GM12878 (cell line): ENCODE results near the gene CEP128. TPM values are rescaled to one million over a fixed set of nuclear protein-coding genes. Genes with fewer than 3 reads are reported as not detected.

Experiments
- ATAC-seq: fragments of 200-7000 bp; cut with Tn5 transposase; 3 replicates; pipeline ENCODE4 v1.9.1; 2020; ENCODE audit warnings: mild to moderate bottlenecking, moderate library complexity
- BruUV-seq: library from RNA; stranded (reverse); fragments of 400-500 nt; replicated peaks from 2 replicates; lab custom pipeline; 2021; lab: Mats Ljungman, UMichigan
- CTCF ChIA-PET: fragments of 300-600 bp; sonication (Branson Sonifier 250); formaldehyde crosslinking; extraction: SDS; loops from one replicate; lab custom pipeline; 2021; ENCODE audit warnings: inconsistent platforms; lab: Yijun Ruan, JAX
- POLR2A ChIA-PET: fragments of 350-600 bp; formaldehyde crosslinking; extraction: SDS; loops from one replicate; lab custom pipeline; 2021; ENCODE audit warnings: inconsistent platforms; lab: Charles Lee
- RAD21 ChIA-PET: fragments of 300-600 bp; sonication (Branson Sonifier 250); formaldehyde crosslinking; loops from one replicate; lab custom pipeline; 2023; ENCODE audit warnings: antibody characterized with exemption; ENCODE audit not compliant: unreplicated experiment; lab: Charles Lee
- SMC1A ChIA-PET: fragments of 300-600 bp; sonication (Branson Sonifier 250); formaldehyde crosslinking; loops from one replicate; lab custom pipeline; 2023; ENCODE audit not compliant: unreplicated experiment, uncharacterized antibody; lab: Charles Lee
- DNase-seq: peaks from one replicate; pipeline ENCODE4 v3.0.0-alpha.2; 2011; ENCODE audit warnings: low read depth, low spot score
- FAIRE-seq: peaks from 3 replicates; lab custom pipeline; 2011; peaks lifted over from hg19 to GRCh38; lab: Jason Lieb, UNC
- H2AFZ ChIP-seq: 2 replicates; pipeline ENCODE4 v1.6.0; 2011; ENCODE audit warnings: low read depth, low read length, control low read depth; ENCODE audit not compliant: control insufficient read depth
- H3K27ac ChIP-seq: 2 replicates; pipeline ENCODE4 v1.5.1; 2011; ENCODE audit warnings: control low read depth; ENCODE audit not compliant: control insufficient read depth, insufficient read depth
- H3K27me3 ChIP-seq, 2 experiments: replicated peaks in 1 of 2; 2 replicates each; pipeline versions ENCODE4 v1.6.0 to v1.6.1; 2011; ENCODE audit warnings: low read length in 1 of 2; ENCODE audit not compliant: control insufficient read depth in 2 of 2, insufficient read depth in 2 of 2
- H3K36me3 ChIP-seq, 2 experiments: 2 replicates each; pipeline ENCODE4 v1.5.1; 2011; ENCODE audit warnings: low read length in 1 of 2; ENCODE audit not compliant: control insufficient read depth in 2 of 2, insufficient read depth in 2 of 2
- H3K4me1 ChIP-seq: 2 replicates; pipeline ENCODE4 v1.6.1; 2011; ENCODE audit warnings: mild to moderate bottlenecking, low read length, moderate library complexity, mixed read lengths; ENCODE audit not compliant: control insufficient read depth, insufficient read depth
- H3K4me2 ChIP-seq: 2 replicates; pipeline ENCODE4 v1.6.0; 2011; ENCODE audit warnings: control low read depth; ENCODE audit not compliant: control insufficient read depth, insufficient read depth
- H3K4me3 ChIP-seq: fragments of 200-600 bp; sonication (generic); 2 replicates; pipeline ENCODE4 v1.5.1; 2016
- H3K79me2 ChIP-seq: 2 replicates; pipeline ENCODE4 v1.6.0; 2011; ENCODE audit warnings: low read length; ENCODE audit not compliant: control insufficient read depth, insufficient read depth
- H3K9ac ChIP-seq: 2 replicates; pipeline ENCODE4 v1.8.0; 2011; ENCODE audit warnings: low read length, control low read depth, mixed read lengths; ENCODE audit not compliant: control insufficient read depth, insufficient read depth
- H3K9me3 ChIP-seq: replicated peaks from 3 replicates; pipeline ENCODE4 v1.5.1; 2011; ENCODE audit warnings: mild to moderate bottlenecking, low read length; ENCODE audit not compliant: control insufficient read depth, insufficient read depth
- H4K20me1 ChIP-seq: 2 replicates; pipeline ENCODE4 v1.6.0; 2011; ENCODE audit not compliant: control insufficient read depth, insufficient read depth
- BACH1 ChIP-seq: fragments of 450-650 bp; IDR thresholded peaks from 2 replicates; pipeline ENCODE4 v1.6.1; 2017; ENCODE audit warnings: mild to moderate bottlenecking, borderline replicate concordance
- BCL3 ChIP-seq: IDR thresholded peaks from 2 replicates; pipeline ENCODE4 v1.6.1; 2011; ENCODE audit warnings: borderline replicate concordance, low read depth, mild to moderate bottlenecking, moderate library complexity, low read length; ENCODE audit not compliant: insufficient read depth, poor library complexity, severe bottlenecking
- CREM ChIP-seq: IDR thresholded peaks from 2 replicates; pipeline ENCODE4 v1.6.1; 2014; ENCODE audit warnings: antibody characterized with exemption, low read depth
- FOXM1 ChIP-seq: IDR thresholded peaks from 2 replicates; pipeline ENCODE4 v1.6.1; 2012; ENCODE audit warnings: low read depth, mild to moderate bottlenecking, inconsistent platforms, low read length, moderate library complexity
- IRF4 ChIP-seq: IDR thresholded peaks from 2 replicates; pipeline ENCODE4 v1.6.1; 2011; ENCODE audit warnings: low read depth, low read length
- JUNB ChIP-seq: IDR thresholded peaks from 2 replicates; pipeline ENCODE4 v1.6.1; 2016; ENCODE audit warnings: antibody characterized with exemption, mild to moderate bottlenecking
- POU2F2 ChIP-seq: IDR thresholded peaks from 3 replicates; pipeline ENCODE4 v1.6.1; 2011; ENCODE audit warnings: low read depth, mild to moderate bottlenecking, low read length, borderline replicate concordance
- SPI1 ChIP-seq: IDR thresholded peaks from 2 replicates; pipeline ENCODE4 v1.6.1; 2011; ENCODE audit warnings: low read depth, mild to moderate bottlenecking, low read length, moderate library complexity, borderline replicate concordance; ENCODE audit not compliant: insufficient read depth
- STAT3 ChIP-seq: IDR thresholded peaks from 2 replicates; pipeline ENCODE4 v1.6.1; 2011; ENCODE audit warnings: low read depth, low read length, improper control_type of control experiment
- ZBTB11 ChIP-seq: fragments of 450-650 bp; formaldehyde crosslinking; IDR thresholded peaks from 2 replicates; pipeline ENCODE4 v1.5.0; 2022; ENCODE audit warnings: mild to moderate bottlenecking, missing genetic modification characterization
- ZNF207 ChIP-seq: fragments of 450-650 bp; IDR thresholded peaks from 2 replicates; pipeline ENCODE4 v1.6.1; 2014; ENCODE audit warnings: antibody characterized with exemption, mild to moderate bottlenecking, borderline replicate concordance
- WGBS: methylation state at CpG from one replicate; pipeline ENCODE4 v1.1.6; 2016; ENCODE audit warnings: low lambda C conversion rate; ENCODE audit not compliant: insufficient replicate concordance, insufficient coverage; ENCODE audit errors: missing lambda C conversion rate; 5-methylcytosine and 5-hydroxymethylcytosine counted together
- in situ Hi-C: fragments of 300-500 bp; cut with MboI; formaldehyde crosslinking; loops from 9 replicates; pipeline ENCODE4 v1.14.3; 2018; ENCODE audit warnings: mixed read lengths
- intact Hi-C: fragments of 100-400 bp; cut with micrococcal nuclease; formaldehyde crosslinking; loops from one replicate; pipeline ENCODE4 v1.14.2; 2022; ENCODE audit not compliant: unreplicated experiment
- polyA plus RNA-seq, 11 experiments: library from polyadenylated mRNA; depleted of rRNA in 4 of 11; unstranded in 6 of 11; stranded (reverse) in 5 of 11; fragments of >200 nt; fragmentation: Nextera tagmentation in 4 of 11; fragmentation: Illumina TruSeq in 1 of 11; extraction: Ambion mirVana in 4 of 11; extraction: Trizol in 1 of 11; gene quantifications; 1 replicate in 1 of 11; 2 replicates in 10 of 11; pipeline versions ENCODE4 v1.2.1 to v1.2.3, GENCODE V29; 2011 to 2016; ENCODE audit warnings: inconsistent platforms in 2 of 11, missing spikeins in 2 of 11, low read depth in 1 of 11
- total RNA-seq, 4 experiments: library from RNA; depleted of rRNA in 3 of 4; stranded (reverse); fragments of >200 nt in 3 of 4; fragmentation: Illumina TruSeq in 1 of 4; extraction: Trizol in 1 of 4; gene quantifications; 2 replicates each; pipeline versions ENCODE4 v1.2.1 to v1.2.3, GENCODE V29; 2013 to 2021

The CEP128 gene
- total and polyA plus RNA-seq, 10 of the 15 experiments (the other 5 are each of a cell fraction or from before 2014, with no cell fraction given) = 1.1 to 6.7 (median 3.4) TPM

- no peak for ATAC-seq
- ChIA-PET SMC1A (interaction anchor here (0.9 kb wide), 1 partner anchor 32 kb away, joined by 3 read pairs; no protein-coding TSS in a partner anchor), RAD21 (no interaction called here), CTCF (no interaction called here), POLR2A (no interaction called here)
- Histone ChIP-seq H3K4me3 (no peak overlapping the region), H3K27me3 (no peaks in the 10 kb centered on the region), H3K36me3 (no peaks in the 10 kb centered on the region), H3K27ac (no peak overlapping the region), H3K9ac (no peak overlapping the region), H3K4me1 (no peaks in the 10 kb centered on the region), H3K9me3 (no peaks in the 10 kb centered on the region; the same call in 2 of the 3 replicates), H3K4me2 (no peak overlapping the region), H2AFZ (no peak overlapping the region), H3K79me2 (no peaks in the 10 kb centered on the region), H4K20me1 (no peaks in the 10 kb centered on the region)
- 54% methylated on average over 5 of the region's 5 CpGs for WGBS
- intact Hi-C loops (no loop called here), in situ Hi-C loops (no loop called here)
- no TSS peak for BruUV-seq
- FAIRE-seq = no peak
- no peak for TF ChIP-seq FOXM1
- no peak for DNase-seq
These were observed 473.0 kb downstream of the CEP128 start for GRCh38 chr14:80468331-80469122.

- in situ Hi-C loops (no loop called here), intact Hi-C loops (no loop called here)
- H4K20me1 ChIP-seq = no peaks in the 10 kb centered on the region
- H2AFZ ChIP-seq = no peak overlapping the region
- H3K27me3 ChIP-seq = no peaks in the 10 kb centered on the region
- SMC1A ChIA-PET = no interaction called here
- no peak for DNase-seq
- H3K9me3 ChIP-seq = no peaks in the 10 kb centered on the region
- no peak overlapping the region for H3K27ac ChIP-seq
- no peaks in the 10 kb centered on the region for H3K36me3 ChIP-seq
- no peak overlapping the region for H3K4me3 ChIP-seq
- no peak overlapping the region for H3K4me2 ChIP-seq
- RAD21 ChIA-PET = no interaction called here
- ATAC-seq = no peak
- no peak for FAIRE-seq
- BruUV-seq = no TSS peak
- no peaks in the 10 kb centered on the region for H3K79me2 ChIP-seq
- POLR2A ChIA-PET = no interaction called here
- WGBS = 24% methylated on average over 7 of the region's 7 CpGs
- CTCF ChIA-PET = no interaction called here
- H3K9ac ChIP-seq = no peak overlapping the region
- no peaks in the 10 kb centered on the region for H3K4me1 ChIP-seq
- no peak for TF ChIP-seq SPI1
- no peak for TF ChIP-seq POU2F2
- TF ChIP-seq ZNF207 = no peak
- TF ChIP-seq IRF4 = no peak
- no peak for TF ChIP-seq FOXM1
- TF ChIP-seq STAT3 = no peak
- TF ChIP-seq CREM = no peak
- no peak for TF ChIP-seq ZBTB11
- TF ChIP-seq BCL3 = no peak
- TF ChIP-seq JUNB = no peak
- no peak for TF ChIP-seq BACH1
These were observed 475.9 kb downstream of the CEP128 start for GRCh38 chr14:80465546-80466220.
